Measurements from ENCODE around the gene VPS37B. TPM values are rescaled to one million over a fixed set of nuclear protein-coding genes. Genes with fewer than 3 reads are reported as not detected.

VPS37B gene
- total RNA-seq, 1 experiment from 2014 or later = 12.3 TPM

DNA sequence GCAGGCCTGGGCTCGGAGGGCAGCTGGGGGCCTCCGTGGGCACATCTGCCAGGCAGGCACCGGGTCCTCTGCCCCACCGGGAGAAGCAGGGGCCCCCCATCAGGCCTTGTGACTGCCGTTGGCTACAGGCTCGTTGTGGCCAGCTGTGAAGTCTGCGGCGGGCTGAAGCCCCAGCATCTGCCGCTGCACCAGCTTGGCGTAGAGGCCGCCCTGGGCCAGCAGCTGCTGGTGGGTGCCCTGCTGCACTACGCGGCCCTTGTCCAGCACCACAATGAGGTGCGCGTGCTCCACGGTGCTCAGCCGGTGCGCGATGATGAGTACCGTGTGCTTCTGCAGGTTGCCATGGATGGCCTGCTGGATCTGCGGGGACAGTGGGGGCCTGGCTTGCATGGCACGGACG lies 33.9 kb upstream of the VPS37B start:
- DNase-seq = no peak
- no peaks in the 10 kb centered on the region for H3K79me2 ChIP-seq (ENCODE audit: insufficient read depth, low read length)
- Mint-ChIP-seq H3K9me3 (no peaks in the 10 kb centered on the region), H3K27ac (no peak overlapping the region; a peak in 1 of 7 replicates), H3K4me3 (no peak overlapping the region), H3K27me3 (ENCODE audit: low read depth) (peaks cover 24% of the 10 kb centered on the region), H3K36me3 (ENCODE audit: insufficient read depth in 1 of 3, low read depth in 3 of 3) (peaks cover 0 to 1% (median 0%) of the 10 kb centered on the region in 3 experiments; a peak in 1 of 7 replicates), H3K4me1 (peaks cover 3 to 6% of the 10 kb centered on the region in 2 experiments; a peak in 3 of 4 replicates)
- H3K79me1 ChIP-seq (ENCODE audit: insufficient read depth, low read depth, low read length, poor library complexity, severe bottlenecking) = no peaks in the 10 kb centered on the region
- no peak overlapping the region for H3K4me2 ChIP-seq (ENCODE audit: insufficient read depth, insufficient read length, low read length)
- no peak overlapping the region for H3K4ac ChIP-seq (ENCODE audit: low read depth, low read length)
- H3K18ac ChIP-seq (ENCODE audit: insufficient read length, low read depth, low read length) = no peak overlapping the region
- no peak overlapping the region for H2BK15ac ChIP-seq (ENCODE audit: low read depth, low read length)
- WGBS (ENCODE audit: extremely low coverage, insufficient read length, low lambda C conversion rate) = no CpG with 5 or more reads among the region's 23 CpGs
- H3K23me2 ChIP-seq (ENCODE audit: insufficient read length, low read depth, low read length, poor library complexity, severe bottlenecking) = no peaks in the 10 kb centered on the region
- no peak overlapping the region for H4K91ac ChIP-seq (ENCODE audit: insufficient read length, low read depth, low read length)
- no peaks in the 10 kb centered on the region for H3K4me1 ChIP-seq (ENCODE audit: insufficient read depth, low read length)
- no peak overlapping the region for H2AFZ ChIP-seq (ENCODE audit: low read length)
- no peaks in the 10 kb centered on the region for H4K20me1 ChIP-seq (ENCODE audit: control insufficient read depth, insufficient read depth, insufficient read length)
- no peak overlapping the region for H2BK20ac ChIP-seq (ENCODE audit: low read depth, low read length, poor library complexity, severe bottlenecking)
- no peak overlapping the region for H3T11ph ChIP-seq (ENCODE audit: low read length)
- no peak overlapping the region for H2AK5ac ChIP-seq (ENCODE audit: insufficient read length, low read length)
- H3K27me3 ChIP-seq (ENCODE audit: insufficient read depth, low read length) = no peaks in the 10 kb centered on the region; the same call in 1 of the 2 replicates
- H2BK120ac ChIP-seq (ENCODE audit: low read depth, low read length, poor library complexity, severe bottlenecking) = no peak overlapping the region
- H3K14ac ChIP-seq (ENCODE audit: insufficient read depth, low read length) = no peak overlapping the region
- H2BK5ac ChIP-seq (ENCODE audit: insufficient read length, low read length) = no peak overlapping the region
- no peak overlapping the region for H3K27ac ChIP-seq (ENCODE audit: insufficient read length, low read depth, low read length)
- H4K5ac ChIP-seq (ENCODE audit: insufficient read length, low read depth, low read length) = no peak overlapping the region
- H3K9me3 ChIP-seq (ENCODE audit: control insufficient read depth, low read depth, low read length) = no peaks in the 10 kb centered on the region
- TF ChIP-seq, protein P1, sequence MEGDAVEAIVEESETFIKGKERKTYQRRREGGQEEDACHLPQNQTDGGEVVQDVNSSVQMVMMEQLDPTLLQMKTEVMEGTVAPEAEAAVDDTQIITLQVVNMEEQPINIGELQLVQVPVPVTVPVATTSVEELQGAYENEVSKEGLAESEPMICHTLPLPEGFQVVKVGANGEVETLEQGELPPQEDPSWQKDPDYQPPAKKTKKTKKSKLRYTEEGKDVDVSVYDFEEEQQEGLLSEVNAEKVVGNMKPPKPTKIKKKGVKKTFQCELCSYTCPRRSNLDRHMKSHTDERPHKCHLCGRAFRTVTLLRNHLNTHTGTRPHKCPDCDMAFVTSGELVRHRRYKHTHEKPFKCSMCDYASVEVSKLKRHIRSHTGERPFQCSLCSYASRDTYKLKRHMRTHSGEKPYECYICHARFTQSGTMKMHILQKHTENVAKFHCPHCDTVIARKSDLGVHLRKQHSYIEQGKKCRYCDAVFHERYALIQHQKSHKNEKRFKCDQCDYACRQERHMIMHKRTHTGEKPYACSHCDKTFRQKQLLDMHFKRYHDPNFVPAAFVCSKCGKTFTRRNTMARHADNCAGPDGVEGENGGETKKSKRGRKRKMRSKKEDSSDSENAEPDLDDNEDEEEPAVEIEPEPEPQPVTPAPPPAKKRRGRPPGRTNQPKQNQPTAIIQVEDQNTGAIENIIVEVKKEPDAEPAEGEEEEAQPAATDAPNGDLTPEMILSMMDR (conservative IDR thresholded peaks at IDR 0.05) = no peak
- H4K8ac ChIP-seq (replicated peaks; ENCODE audit: insufficient read length, low read depth, low read length) = no peak overlapping the region
- no peak overlapping the region for H2BK12ac ChIP-seq (ENCODE audit: insufficient read length, low read depth, low read length)
- H3K9ac ChIP-seq (ENCODE audit: extremely low read depth, insufficient read length, low read length) = no peak overlapping the region
- H3K23ac ChIP-seq (ENCODE audit: insufficient read length, low read depth, low read length) = no peak overlapping the region
- H3K56ac ChIP-seq (ENCODE audit: insufficient read length, low read depth, low read length) = no peak overlapping the region
